BJ (cell line): ENCODE measurements around the gene ATXN1. TPM values are rescaled to one million over a fixed set of nuclear protein-coding genes. Genes with fewer than 3 reads are reported as not detected.
"Not testable (repeated sequence)": the region's sequence is repeated elsewhere in the genome, so short reads cannot be mapped to it uniquely, and the experiment has no call there.

ENCODE experiments used
- CTCF ChIA-PET: fragments of 350-600 bp; formaldehyde crosslinking; extraction: SDS; loops from one replicate; lab custom pipeline; 2021; ENCODE audit warnings: antibody characterized with exemption, inconsistent platforms; lab: Yijun Ruan, JAX
- POLR2A ChIA-PET: fragments of 300-600 bp; sonication (Branson Sonifier 250); formaldehyde crosslinking; extraction: SDS; loops from one replicate; lab custom pipeline; 2021; ENCODE audit warnings: antibody characterized with exemption; lab: Charles Lee
- DNase-seq: peaks from one replicate; pipeline ENCODE4 v3.0.0-alpha.2; 2011; ENCODE audit warnings: low read depth
- H3K27me3 ChIP-seq: 2 replicates; pipeline ENCODE4 v1.6.0; 2011; ENCODE audit warnings: low read length; ENCODE audit not compliant: control insufficient read depth, insufficient read depth
- H3K36me3 ChIP-seq: 2 replicates; pipeline ENCODE4 v1.5.1; 2011; ENCODE audit warnings: low read length; ENCODE audit not compliant: control insufficient read depth, insufficient read depth
- H3K4me3 ChIP-seq: 2 replicates; pipeline ENCODE4 v1.5.1; 2011; ENCODE audit warnings: low read depth, mild to moderate bottlenecking, control low read depth, low read length
- polyA plus RNA-seq: library from polyadenylated mRNA; depleted of rRNA; stranded (reverse); fragments of >200 nt; gene quantifications from 2 replicates; pipeline ENCODE4 v1.2.3, GENCODE V29; 2011
- TF ChIP-seq, protein P1 (sequence below): IDR thresholded peaks from 2 replicates; pipeline ENCODE4 v1.5.1; 2011; ENCODE audit warnings: low read depth, mild to moderate bottlenecking, control low read depth, inconsistent platforms, low read length, moderate library complexity; ENCODE audit not compliant: insufficient read depth

ATXN1 gene
- polyA plus RNA-seq, 1 experiment = 60.2 TPM

DNA sequence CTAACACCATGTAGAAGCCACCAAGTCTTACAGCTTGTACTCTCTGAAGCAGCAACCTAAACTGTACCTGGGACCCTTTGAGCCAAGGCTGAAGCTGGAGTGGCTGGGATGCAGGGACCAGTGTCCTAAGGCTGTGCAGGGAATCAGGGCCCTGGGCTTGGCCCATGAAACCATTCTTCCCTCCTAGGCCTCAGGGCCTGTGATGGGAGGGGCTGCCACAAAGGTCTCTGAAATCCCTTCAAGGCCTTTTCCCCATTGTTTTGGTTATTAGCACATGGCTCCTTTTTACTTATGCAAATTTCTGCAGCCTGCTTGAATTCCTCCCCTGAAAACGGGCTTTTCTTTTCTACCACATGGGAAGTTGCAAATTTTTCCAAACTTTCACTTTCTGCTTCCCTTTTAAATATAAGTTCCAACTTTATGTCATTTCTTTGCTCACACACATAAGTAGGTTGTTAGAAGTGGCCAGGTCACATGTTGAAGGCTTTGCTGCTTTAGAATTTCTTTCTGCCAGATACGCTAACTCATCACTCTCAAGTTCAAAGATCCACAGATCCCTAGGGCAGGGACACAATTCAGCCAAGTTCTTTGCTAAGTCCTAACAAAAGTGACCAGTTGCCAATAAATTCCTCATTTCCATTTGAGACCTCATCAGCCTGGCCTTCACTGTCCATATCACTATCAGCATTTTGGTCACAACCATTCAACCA, 28.2 kb upstream of the ATXN1 start:
- CTCF ChIA-PET = no interaction called here
- TF ChIP-seq, protein P1, sequence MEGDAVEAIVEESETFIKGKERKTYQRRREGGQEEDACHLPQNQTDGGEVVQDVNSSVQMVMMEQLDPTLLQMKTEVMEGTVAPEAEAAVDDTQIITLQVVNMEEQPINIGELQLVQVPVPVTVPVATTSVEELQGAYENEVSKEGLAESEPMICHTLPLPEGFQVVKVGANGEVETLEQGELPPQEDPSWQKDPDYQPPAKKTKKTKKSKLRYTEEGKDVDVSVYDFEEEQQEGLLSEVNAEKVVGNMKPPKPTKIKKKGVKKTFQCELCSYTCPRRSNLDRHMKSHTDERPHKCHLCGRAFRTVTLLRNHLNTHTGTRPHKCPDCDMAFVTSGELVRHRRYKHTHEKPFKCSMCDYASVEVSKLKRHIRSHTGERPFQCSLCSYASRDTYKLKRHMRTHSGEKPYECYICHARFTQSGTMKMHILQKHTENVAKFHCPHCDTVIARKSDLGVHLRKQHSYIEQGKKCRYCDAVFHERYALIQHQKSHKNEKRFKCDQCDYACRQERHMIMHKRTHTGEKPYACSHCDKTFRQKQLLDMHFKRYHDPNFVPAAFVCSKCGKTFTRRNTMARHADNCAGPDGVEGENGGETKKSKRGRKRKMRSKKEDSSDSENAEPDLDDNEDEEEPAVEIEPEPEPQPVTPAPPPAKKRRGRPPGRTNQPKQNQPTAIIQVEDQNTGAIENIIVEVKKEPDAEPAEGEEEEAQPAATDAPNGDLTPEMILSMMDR = no peak
- POLR2A ChIA-PET = no interaction called here
- H3K27me3 ChIP-seq = no peaks in the 10 kb centered on the region
- no peaks in the 10 kb centered on the region for H3K36me3 ChIP-seq
- H3K4me3 ChIP-seq = no peak overlapping the region
- DNase-seq = no peak

DNA sequence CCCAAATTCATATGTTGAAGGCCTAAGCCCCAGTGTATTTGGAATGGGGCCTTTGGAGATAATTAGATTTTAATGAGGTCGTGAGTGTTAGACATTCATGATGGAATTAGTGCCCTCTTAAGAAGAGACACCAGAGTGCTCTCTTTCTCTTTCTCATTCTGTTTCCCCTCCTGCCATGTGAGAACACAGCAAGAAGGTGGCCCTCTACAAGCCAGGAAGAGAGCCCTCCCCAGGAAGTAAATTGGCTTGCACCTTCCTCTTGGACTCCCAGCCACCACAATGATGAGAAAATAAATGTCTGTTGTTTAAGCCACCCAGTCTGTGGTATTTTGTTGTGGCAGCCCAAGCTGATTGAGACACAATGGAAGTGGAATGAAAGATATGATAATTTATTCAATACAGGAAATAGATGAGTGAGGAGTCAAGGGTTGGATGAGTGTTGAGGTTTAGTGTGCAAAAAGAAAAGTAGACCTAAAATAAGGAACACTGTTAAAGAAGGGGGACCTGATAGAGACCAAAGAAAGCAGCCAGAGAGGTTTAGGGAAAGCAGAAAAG, 25.9 kb upstream of the ATXN1 start:
- H3K4me3 ChIP-seq = no peak overlapping the region
- H3K27me3 ChIP-seq = no peaks in the 10 kb centered on the region
- no peaks in the 10 kb centered on the region for H3K36me3 ChIP-seq
- POLR2A ChIA-PET = no interaction called here
- TF ChIP-seq, protein P1 = no peak
- CTCF ChIA-PET = interaction anchor here (1.1 to 1.7 kb wide), 3 partner anchors 13 to 304 kb away, joined by 3 to 6 read pairs (median 3); no protein-coding TSS in a partner anchor
- DNase-seq = no peak

DNA sequence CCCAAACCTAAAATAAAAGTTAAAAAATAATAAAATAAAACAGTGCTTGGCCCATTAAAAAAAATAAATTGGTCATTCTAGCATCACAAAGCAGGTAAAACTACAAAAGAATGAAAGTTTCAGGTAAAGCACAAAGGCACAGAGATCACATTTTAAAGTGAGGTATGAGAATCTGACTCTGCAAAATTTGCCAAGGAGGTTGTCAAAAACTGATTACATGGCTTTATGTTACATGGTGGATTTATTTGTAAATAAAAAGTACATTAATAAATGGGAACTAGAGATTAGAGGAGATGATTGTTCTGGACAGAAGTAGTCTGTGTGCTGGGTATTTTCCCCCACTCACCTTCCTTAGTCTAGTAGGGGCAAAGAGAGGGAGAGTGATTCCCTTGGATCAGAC, 24.2 kb upstream of the ATXN1 start:
- Histone ChIP-seq H3K36me3 (no peaks in the 10 kb centered on the region), H3K4me3 (no peak overlapping the region), H3K27me3 (no peaks in the 10 kb centered on the region)
- DNase-seq = no peak
- TF ChIP-seq, protein P1 = no peak
- ChIA-PET POLR2A (no interaction called here), CTCF (no interaction called here)

DNA sequence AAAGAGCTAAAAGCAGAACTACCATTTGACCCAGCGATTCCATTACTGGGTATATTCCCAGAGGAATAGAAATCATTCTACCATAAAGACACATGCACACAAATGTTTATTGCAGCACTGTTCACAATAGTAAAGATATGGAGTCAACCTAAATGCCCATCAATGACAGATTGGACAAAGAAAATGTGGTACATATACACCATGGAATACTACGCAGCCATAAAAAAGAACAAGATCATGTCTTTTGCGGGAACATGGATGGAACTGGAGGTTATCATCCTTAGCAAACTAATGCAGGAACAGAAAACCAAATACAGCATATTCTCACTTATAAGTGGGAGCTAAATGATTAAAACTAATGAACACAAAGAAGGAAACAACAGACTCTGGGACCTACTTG, 23.7 kb upstream of the ATXN1 start:
- CTCF ChIA-PET = interaction anchor here (1.2 to 1.5 kb wide), 2 partner anchors 10 to 12 kb away, joined by 3 to 4 read pairs; no protein-coding TSS in a partner anchor
- DNase-seq, H3K27me3 ChIP-seq, H3K4me3 ChIP-seq, POLR2A ChIA-PET, H3K36me3 ChIP-seq: not testable (repeated sequence)

DNA sequence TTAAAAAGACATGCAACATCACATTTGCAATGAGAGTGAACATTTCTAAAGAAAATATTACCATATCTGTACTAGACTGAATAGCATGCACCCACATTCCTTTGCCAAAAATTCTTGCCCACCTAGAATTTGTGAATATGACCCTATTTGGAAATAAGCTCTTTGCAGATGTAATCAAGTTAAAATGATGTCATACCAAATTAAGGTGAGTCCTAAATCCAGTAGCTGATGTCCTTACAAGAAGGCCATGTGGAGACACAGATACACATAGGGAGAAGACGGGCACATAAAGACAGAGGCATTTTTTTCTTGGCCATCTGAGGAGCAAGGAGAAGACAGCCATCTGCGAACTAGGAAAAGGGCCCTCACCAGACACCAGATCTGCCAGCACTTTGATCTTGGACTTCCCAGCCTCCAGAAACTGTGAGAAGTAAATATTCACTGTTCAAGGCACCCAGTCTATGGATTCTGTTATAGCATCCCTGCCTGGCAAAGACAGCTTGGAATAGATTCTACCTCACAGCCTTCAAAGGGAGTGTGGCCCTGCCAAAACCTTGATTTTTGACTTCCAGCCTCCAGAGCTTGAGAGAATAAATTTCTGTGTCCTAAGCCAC, 22.8 kb upstream of the ATXN1 start:
- no peaks in the 10 kb centered on the region for H3K36me3 ChIP-seq
- POLR2A ChIA-PET = no interaction called here
- TF ChIP-seq, protein P1 = no peak

More for the DNA sequence above, 22.8 kb upstream of the ATXN1 start:
- CTCF ChIA-PET = interaction anchor here (0.9 to 1.5 kb wide), 3 partner anchors 10 to 17 kb away, joined by 3 to 4 read pairs (median 4); no protein-coding TSS in a partner anchor
- Histone ChIP-seq H3K4me3 (no peak overlapping the region), H3K27me3 (no peaks in the 10 kb centered on the region)
- no peak for DNase-seq
